ENCODE measurements around the gene CASP9. TPM values are rescaled to one million over a fixed set of nuclear protein-coding genes. Genes with fewer than 3 reads are reported as not detected.
A peak's percentile ranks its signal among the peaks of the same experiment; 100 is the strongest.

CASP9 gene
- total and polyA plus RNA-seq, 10 of the 15 experiments (the other 5 are each of a cell fraction or from before 2014, with no cell fraction given): 2.7 to 14.6 (median 7.6) TPM

DNA sequence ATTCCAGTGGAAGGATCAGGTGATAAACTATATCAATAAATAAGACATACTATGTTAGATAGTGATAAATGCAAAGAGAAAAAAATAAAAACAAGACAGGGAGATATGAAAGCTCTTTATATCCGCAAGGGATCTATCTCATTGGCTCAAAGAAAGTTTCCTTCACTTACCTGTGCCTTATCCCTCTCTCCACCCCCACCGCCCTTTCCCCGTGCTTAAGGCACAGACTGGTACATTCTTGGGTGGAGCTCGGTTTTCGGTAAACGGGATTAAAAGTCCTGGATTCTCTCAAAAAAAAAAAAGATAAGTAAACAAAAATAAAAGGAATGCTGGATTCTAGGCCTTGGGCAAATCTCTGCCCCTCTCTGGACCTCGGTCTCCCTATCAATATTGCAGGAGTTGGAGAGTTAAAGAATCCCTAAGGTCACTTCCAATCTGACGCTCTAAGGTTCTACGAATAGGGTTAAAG is 2.0 kb upstream of the CASP9 start:
- BruUV-seq (replicated peaks): no TSS peak

More for the DNA sequence above, 2.0 kb upstream of the CASP9 start:
- Histone ChIP-seq H3K36me3 (ENCODE audit: control insufficient read depth in 2 of 2, insufficient read depth in 2 of 2, low read length in 1 of 2) (no peaks in the 10 kb centered on the region; a peak in 1 of 4 replicates), H2AFZ (ENCODE audit: control insufficient read depth, low read depth, low read length) (peak overlapping the region; percentile 93), H3K4me1 (ENCODE audit: control insufficient read depth, insufficient read depth, low read length) (peaks cover 9% of the 10 kb centered on the region; the same call in 1 of the 2 replicates), H3K27me3 (replicated peaks in 1 of 2; ENCODE audit: control insufficient read depth in 2 of 2, insufficient read depth in 2 of 2, low read length in 1 of 2) (no peaks in the 10 kb centered on the region), H3K27ac (ENCODE audit: control insufficient read depth, insufficient read depth) (no peak overlapping the region), H3K9ac (ENCODE audit: control insufficient read depth, insufficient read depth, low read length) (peak overlapping the region; percentile 20), H3K9me3 (replicated peaks; ENCODE audit: control insufficient read depth, insufficient read depth, low read length) (no peaks in the 10 kb centered on the region), H4K20me1 (ENCODE audit: control insufficient read depth, insufficient read depth) (no peaks in the 10 kb centered on the region), H3K4me2 (ENCODE audit: control insufficient read depth, insufficient read depth) (peak overlapping the region; percentile 98), H3K79me2 (ENCODE audit: control insufficient read depth, insufficient read depth, low read length) (peaks cover 13% of the 10 kb centered on the region), H3K4me3 (peak overlapping the region; percentile 70)
- ChIA-PET POLR2A (interaction anchor here (0.6 to 1.9 kb wide), 8 partner anchors 54 to 358 kb away, joined by 3 to 8 read pairs (median 4); partner anchors contain the start of gene DDI2), CTCF (interaction anchor here (0.5 to 1.4 kb wide), 3 partner anchors 9 to 137 kb away, joined by 3 to 4 read pairs (median 3); no protein-coding TSS in a partner anchor), RAD21 (ENCODE audit: unreplicated experiment) (interaction anchor here (1.3 kb wide), 2 partner anchors 92 to 114 kb away, joined by 3 to 5 read pairs; partner anchors contain the start of gene DDI2), SMC1A (ENCODE audit: uncharacterized antibody, unreplicated experiment) (interaction anchor here (1.3 to 1.8 kb wide), 3 partner anchors 9 to 101 kb away, joined by 3 to 8 read pairs (median 4); no protein-coding TSS in a partner anchor)
- intact Hi-C loops (cut with micrococcal nuclease; ENCODE audit: unreplicated experiment): loop anchor here (2.0 to 10.0 kb wide), 3 partner anchors 91 to 449 kb away; partner anchors contain the start of genes DDI2, SPEN and ZBTB17
- FAIRE-seq: no peak
- in situ Hi-C loops (cut with MboI): no loop called here
- DNase-seq (ENCODE audit: low read depth, low spot score): no peak
- 11% methylated on average over 9 of the region's 9 CpGs for WGBS (ENCODE audit: insufficient coverage, insufficient replicate concordance, low lambda C conversion rate, missing lambda C conversion rate)
- no peak for ATAC-seq
- TF ChIP-seq ATF7 (IDR thresholded peaks at IDR 0.05; ENCODE audit: low read depth): no peak
- no peak for TF ChIP-seq NRF1 (conservative IDR thresholded peaks at IDR 0.05; ENCODE audit: low read depth, low read length)
- no peak for TF ChIP-seq EGR1 (IDR thresholded peaks at IDR 0.05; ENCODE audit: borderline replicate concordance in 1 of 2, low read depth in 2 of 2, low read length in 2 of 2)
- TF ChIP-seq ZNF24 (IDR thresholded peaks at IDR 0.05): no peak
- no peak for TF ChIP-seq POLR2A (IDR thresholded peaks at IDR 0.05; ENCODE audit: low read depth, low read length)
- TF ChIP-seq, protein P1, sequence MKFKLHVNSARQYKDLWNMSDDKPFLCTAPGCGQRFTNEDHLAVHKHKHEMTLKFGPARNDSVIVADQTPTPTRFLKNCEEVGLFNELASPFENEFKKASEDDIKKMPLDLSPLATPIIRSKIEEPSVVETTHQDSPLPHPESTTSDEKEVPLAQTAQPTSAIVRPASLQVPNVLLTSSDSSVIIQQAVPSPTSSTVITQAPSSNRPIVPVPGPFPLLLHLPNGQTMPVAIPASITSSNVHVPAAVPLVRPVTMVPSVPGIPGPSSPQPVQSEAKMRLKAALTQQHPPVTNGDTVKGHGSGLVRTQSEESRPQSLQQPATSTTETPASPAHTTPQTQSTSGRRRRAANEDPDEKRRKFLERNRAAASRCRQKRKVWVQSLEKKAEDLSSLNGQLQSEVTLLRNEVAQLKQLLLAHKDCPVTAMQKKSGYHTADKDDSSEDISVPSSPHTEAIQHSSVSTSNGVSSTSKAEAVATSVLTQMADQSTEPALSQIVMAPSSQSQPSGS (IDR thresholded peaks at IDR 0.05; ENCODE audit: low read length): no peak
- TF ChIP-seq, protein P2, sequence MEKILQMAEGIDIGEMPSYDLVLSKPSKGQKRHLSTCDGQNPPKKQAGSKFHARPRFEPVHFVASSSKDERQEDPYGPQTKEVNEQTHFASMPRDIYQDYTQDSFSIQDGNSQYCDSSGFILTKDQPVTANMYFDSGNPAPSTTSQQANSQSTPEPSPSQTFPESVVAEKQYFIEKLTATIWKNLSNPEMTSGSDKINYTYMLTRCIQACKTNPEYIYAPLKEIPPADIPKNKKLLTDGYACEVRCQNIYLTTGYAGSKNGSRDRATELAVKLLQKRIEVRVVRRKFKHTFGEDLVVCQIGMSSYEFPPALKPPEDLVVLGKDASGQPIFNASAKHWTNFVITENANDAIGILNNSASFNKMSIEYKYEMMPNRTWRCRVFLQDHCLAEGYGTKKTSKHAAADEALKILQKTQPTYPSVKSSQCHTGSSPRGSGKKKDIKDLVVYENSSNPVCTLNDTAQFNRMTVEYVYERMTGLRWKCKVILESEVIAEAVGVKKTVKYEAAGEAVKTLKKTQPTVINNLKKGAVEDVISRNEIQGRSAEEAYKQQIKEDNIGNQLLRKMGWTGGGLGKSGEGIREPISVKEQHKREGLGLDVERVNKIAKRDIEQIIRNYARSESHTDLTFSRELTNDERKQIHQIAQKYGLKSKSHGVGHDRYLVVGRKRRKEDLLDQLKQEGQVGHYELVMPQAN (conservative IDR thresholded peaks at IDR 0.05): 0 out of 2 replicates have a peak, but pooled peaks have one; percentile 4

Measured in GM12878 (cell line).